ENCODE measurements around the gene RPL13.

DNA sequence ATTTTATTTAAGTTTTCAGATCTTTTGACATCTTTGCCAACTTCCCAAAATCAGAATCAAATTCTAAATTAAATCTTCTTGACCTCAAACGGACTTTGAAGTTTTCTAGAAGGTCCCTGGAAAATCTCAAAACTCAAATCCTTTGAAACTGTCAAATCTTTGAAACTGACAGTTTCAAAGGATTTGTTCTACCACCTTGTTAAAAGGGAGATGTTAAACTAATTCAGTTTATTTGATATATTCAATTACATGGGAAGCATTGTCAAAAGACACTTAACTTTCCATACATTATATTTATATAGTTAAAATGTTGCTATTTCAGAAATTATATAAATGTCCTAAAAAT lies 49.6 kb downstream of the RPL13 start:
- no peak for TF ChIP-seq POLR2A (IDR thresholded peaks at IDR 0.05)
- TF ChIP-seq, protein P1, sequence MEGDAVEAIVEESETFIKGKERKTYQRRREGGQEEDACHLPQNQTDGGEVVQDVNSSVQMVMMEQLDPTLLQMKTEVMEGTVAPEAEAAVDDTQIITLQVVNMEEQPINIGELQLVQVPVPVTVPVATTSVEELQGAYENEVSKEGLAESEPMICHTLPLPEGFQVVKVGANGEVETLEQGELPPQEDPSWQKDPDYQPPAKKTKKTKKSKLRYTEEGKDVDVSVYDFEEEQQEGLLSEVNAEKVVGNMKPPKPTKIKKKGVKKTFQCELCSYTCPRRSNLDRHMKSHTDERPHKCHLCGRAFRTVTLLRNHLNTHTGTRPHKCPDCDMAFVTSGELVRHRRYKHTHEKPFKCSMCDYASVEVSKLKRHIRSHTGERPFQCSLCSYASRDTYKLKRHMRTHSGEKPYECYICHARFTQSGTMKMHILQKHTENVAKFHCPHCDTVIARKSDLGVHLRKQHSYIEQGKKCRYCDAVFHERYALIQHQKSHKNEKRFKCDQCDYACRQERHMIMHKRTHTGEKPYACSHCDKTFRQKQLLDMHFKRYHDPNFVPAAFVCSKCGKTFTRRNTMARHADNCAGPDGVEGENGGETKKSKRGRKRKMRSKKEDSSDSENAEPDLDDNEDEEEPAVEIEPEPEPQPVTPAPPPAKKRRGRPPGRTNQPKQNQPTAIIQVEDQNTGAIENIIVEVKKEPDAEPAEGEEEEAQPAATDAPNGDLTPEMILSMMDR (IDR thresholded peaks at IDR 0.05), result no peak

Measured in thyroid gland (tissue), 4 donors.